Left lung (tissue), 10 donors: ENCODE results near the gene HJURP. TPM values are rescaled to one million over a fixed set of nuclear protein-coding genes. Genes with fewer than 3 reads are reported as not detected.

Experiments
- ATAC-seq: fragments of 200-7000 bp; cut with Tn5 transposase; one replicate; pipeline ENCODE4 v1.9.1; 2020; ENCODE audit warnings: moderate library complexity
- DNase-seq, 4 donors: peaks; one replicate each; pipeline ENCODE4 v3.0.0-alpha.2; 2013 to 2020
- H3K27ac ChIP-seq, 2 donors: fragments of 200-600 bp; sonication (generic) in 1 of 2; one replicate each; pipeline versions ENCODE4 v1.5.0 to v1.8.0; 2020 to 2021
- H3K27me3 ChIP-seq, 2 donors: fragments of 200-600 bp; sonication (generic) in 1 of 2; one replicate each; pipeline versions ENCODE4 v1.5.0 to v1.8.0; 2020 to 2021
- H3K36me3 ChIP-seq, 2 donors: fragments of 200-600 bp; sonication (generic) in 1 of 2; one replicate each; pipeline versions ENCODE4 v1.5.0 to v1.8.0; 2020 to 2021
- H3K4me1 ChIP-seq, 2 donors: fragments of 200-600 bp; one replicate each; pipeline ENCODE4 v1.8.0; 2021
- H3K4me3 ChIP-seq, 2 donors: fragments of 200-600 bp; sonication (generic) in 1 of 2; one replicate each; pipeline versions ENCODE4 v1.5.0 to v1.8.0; 2020 to 2021; ENCODE audit warnings: mild to moderate bottlenecking in 1 of 2
- H3K9me3 ChIP-seq, 2 donors: fragments of 200-600 bp; sonication (generic) in 1 of 2; one replicate each; pipeline versions ENCODE4 v1.5.0 to v1.8.0; 2020 to 2021
- intact Hi-C, 2 donors: fragments of 100-400 bp; cut with DNase I; formaldehyde crosslinking; loops; one replicate each; pipeline versions ENCODE4 v1.11.2 to v1.14.2; 2022
- polyA plus RNA-seq, 6 donors: library from polyadenylated mRNA; unstranded; fragments of 120-200 nt; gene quantifications; one replicate each; pipeline ENCODE4 v1.2.1, GENCODE V29; 2013; ENCODE audit not compliant: insufficient read length in 6 of 6
- total RNA-seq, 2 donors: library from RNA; stranded (reverse); fragmentation: NEBNext Ultra II Directional; extraction: Animal tissue kit (Norgen Biotek cat#: 25700); gene quantifications; one replicate each; pipeline ENCODE4 v1.2.1, GENCODE V29; 2021
- TF ChIP-seq, protein P1 (sequence below), 2 donors: fragments of 200-600 bp; sonication (generic) in 1 of 2; IDR thresholded peaks; one replicate each; pipeline versions ENCODE4 v1.5.0 to v1.8.0; 2021; ENCODE audit warnings: antibody characterized with exemption in 2 of 2
- donor health status: DM: no; HTN: yes; CAD: no.
- donor health status: DM: no; HTN: no; CAD: no.

Gene HJURP
- total and polyA plus RNA-seq, 8 donors: 1.8 to 38.8 (median 19.2) TPM

- Histone ChIP-seq H3K27ac (no peak overlapping the region), H3K36me3 (no peaks in the 10 kb centered on the region), H3K4me1 (no peaks in the 10 kb centered on the region), H3K4me3 (no peak overlapping the region), H3K9me3 (peaks cover 0 to 4% of the 10 kb centered on the region in 2 donors), H3K27me3 (peaks cover 0 to 2% of the 10 kb centered on the region in 2 donors)
- intact Hi-C loops: no loop called here
- ATAC-seq: no peak
- DNase-seq: peak in 1 of 4 donors; percentile 7
- TF ChIP-seq, protein P1, sequence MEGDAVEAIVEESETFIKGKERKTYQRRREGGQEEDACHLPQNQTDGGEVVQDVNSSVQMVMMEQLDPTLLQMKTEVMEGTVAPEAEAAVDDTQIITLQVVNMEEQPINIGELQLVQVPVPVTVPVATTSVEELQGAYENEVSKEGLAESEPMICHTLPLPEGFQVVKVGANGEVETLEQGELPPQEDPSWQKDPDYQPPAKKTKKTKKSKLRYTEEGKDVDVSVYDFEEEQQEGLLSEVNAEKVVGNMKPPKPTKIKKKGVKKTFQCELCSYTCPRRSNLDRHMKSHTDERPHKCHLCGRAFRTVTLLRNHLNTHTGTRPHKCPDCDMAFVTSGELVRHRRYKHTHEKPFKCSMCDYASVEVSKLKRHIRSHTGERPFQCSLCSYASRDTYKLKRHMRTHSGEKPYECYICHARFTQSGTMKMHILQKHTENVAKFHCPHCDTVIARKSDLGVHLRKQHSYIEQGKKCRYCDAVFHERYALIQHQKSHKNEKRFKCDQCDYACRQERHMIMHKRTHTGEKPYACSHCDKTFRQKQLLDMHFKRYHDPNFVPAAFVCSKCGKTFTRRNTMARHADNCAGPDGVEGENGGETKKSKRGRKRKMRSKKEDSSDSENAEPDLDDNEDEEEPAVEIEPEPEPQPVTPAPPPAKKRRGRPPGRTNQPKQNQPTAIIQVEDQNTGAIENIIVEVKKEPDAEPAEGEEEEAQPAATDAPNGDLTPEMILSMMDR (IDR thresholded peaks at IDR 0.05): no peak
Measured at GRCh38 chr2:233816771-233817170, 37.6 kb downstream of the HJURP start.

DNA sequence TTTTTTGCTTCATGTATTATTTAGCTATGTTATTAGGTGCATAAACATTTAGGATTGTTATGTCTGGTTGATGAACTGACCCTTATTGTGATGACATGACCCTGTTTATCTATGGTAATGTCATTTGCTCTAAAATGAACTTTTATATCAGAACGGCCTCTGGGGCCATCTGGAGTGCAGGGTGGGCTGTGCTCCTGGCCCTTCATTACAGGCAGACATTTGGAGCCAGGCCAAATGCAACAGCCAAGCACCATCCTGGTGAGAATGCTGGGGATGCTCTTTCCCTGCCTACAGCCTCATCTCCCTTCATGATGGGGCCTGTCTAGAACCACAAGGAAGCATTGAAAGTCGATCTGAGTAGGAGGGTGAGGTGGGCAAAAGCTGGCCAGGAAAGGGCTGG, 38.0 kb downstream of the HJURP start:
- Histone ChIP-seq H3K9me3 (peaks cover 0 to 4% of the 10 kb centered on the region in 2 donors), H3K27ac (no peak overlapping the region), H3K4me1 (no peaks in the 10 kb centered on the region), H3K27me3 (peaks cover 0 to 2% of the 10 kb centered on the region in 2 donors), H3K4me3 (no peak overlapping the region), H3K36me3 (no peaks in the 10 kb centered on the region)
- TF ChIP-seq, protein P1 (IDR thresholded peaks at IDR 0.05): no peak
- DNase-seq (peak in 1 of 4 donors; percentile 11), ATAC-seq (no peak)
- intact Hi-C loops: no loop called here

- H3K27me3 ChIP-seq: peaks cover 0 to 2% of the 10 kb centered on the region in 2 donors
- peaks cover 0 to 4% of the 10 kb centered on the region in 2 donors for H3K9me3 ChIP-seq
- intact Hi-C loops: no loop called here
- no peak for DNase-seq
- H3K36me3 ChIP-seq: no peaks in the 10 kb centered on the region
- no peak for ATAC-seq
- TF ChIP-seq, protein P1 (IDR thresholded peaks at IDR 0.05): no peak
- H3K27ac ChIP-seq: no peak overlapping the region
- H3K4me3 ChIP-seq: no peak overlapping the region
- no peaks in the 10 kb centered on the region for H3K4me1 ChIP-seq
Measured at GRCh38 chr2:233815861-233816260, 38.5 kb downstream of the HJURP start.

DNA sequence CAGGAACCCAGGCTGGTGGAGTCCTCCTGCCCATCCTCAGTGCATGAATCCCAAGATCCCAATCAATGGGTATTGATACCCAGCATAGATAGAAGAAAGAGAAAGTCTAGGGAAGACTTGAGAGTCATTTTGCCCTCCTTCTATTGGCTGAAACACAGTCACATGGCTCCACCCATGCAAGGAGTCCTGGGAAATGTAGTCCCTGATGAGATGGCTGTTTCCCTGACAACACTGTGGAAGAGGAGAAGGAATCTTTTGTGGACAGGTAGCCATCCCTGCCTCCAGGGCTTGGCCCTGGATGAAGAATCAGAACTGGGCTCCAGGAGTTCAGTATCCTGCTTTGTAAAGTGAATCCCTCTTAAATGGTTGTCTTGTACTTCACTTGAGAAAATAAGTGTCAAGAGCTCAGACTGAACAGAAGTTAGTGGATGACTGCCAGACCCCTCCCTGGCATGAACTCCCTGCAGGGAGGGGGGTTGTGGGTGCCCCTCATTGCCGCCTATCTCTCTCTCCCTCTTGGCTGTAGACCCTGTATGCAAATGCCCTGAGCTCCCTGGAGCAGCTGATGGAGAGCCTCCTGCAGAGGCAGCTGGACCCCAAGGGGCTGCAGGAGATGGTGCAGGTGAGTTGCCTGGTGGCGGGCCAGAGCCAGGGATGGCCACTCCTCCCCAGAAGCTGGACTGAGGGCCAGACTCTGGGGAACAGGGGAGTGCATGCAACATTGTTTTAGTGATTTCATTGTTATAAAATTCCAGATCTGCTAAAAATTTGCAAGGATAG, 40.1 kb downstream of the HJURP start:
- Histone ChIP-seq H3K9me3 (peaks cover 0 to 4% of the 10 kb centered on the region in 2 donors), H3K27me3 (peaks cover 0 to 9% of the 10 kb centered on the region in 2 donors), H3K4me1 (no peaks in the 10 kb centered on the region), H3K36me3 (no peaks in the 10 kb centered on the region), H3K4me3 (no peak overlapping the region), H3K27ac (no peak overlapping the region)
- DNase-seq: peak in 1 of 4 donors; percentile 7
- TF ChIP-seq, protein P1 (IDR thresholded peaks at IDR 0.05): no peak
- no peak for ATAC-seq
- intact Hi-C loops: no loop called here

DNA sequence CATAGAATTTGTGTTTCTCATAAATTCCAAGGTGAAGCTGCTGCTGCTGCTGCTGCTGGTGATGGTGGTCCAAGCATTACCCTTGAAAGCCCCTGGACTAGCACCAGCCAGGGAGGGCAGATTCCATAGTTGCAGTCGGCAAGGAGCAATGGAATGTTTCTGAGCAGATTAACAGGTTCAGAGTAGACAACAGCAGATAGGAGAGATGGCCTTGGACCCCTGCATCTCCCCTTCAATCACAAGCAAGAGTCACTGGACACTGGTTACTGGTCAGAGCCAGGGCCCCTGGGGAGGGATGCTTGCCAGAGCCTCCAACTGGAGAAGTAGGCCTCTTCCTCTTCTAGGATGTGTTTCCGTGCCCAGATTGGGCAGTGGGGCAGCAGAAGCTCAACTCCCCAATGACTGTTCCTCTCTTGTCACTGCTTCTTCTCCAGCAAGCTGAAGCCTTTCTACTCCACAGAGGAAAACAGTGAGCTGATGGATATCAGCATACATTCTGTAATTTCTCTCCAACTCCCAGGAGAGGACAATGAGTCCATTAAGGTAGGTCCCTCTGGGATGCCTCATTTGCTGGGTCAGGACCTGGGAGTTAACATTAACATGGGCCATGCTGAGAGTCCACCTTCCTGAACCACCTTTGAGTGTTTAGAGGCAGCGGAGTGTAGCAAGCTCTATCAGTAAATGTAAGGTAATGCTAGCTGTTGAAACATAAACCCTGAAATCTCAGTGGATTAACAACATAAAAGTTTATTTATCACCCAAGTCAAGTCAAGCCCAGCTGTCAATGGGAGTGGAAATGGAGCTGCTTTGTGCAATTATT, 40.9 kb downstream of the HJURP start:
- Histone ChIP-seq H3K4me1 (no peaks in the 10 kb centered on the region), H3K36me3 (no peaks in the 10 kb centered on the region), H3K27me3 (peaks cover 0 to 17% of the 10 kb centered on the region in 2 donors), H3K27ac (no peak overlapping the region), H3K4me3 (no peak overlapping the region), H3K9me3 (peaks cover 0 to 4% of the 10 kb centered on the region in 2 donors)
- intact Hi-C loops: no loop called here
- no peak for ATAC-seq
- TF ChIP-seq, protein P1 (IDR thresholded peaks at IDR 0.05): no peak
- peak in 1 of 4 donors; percentile 7 for DNase-seq
